Common myeloid progenitor, CD34-positive (primary cell): ENCODE measurements around the gene OGFOD3.

Experiments used
- CTCF ChIA-PET: fragments of 350-600 bp; sonication (Branson Sonifier 250); formaldehyde crosslinking; loops from one replicate; lab custom pipeline; 2021; ENCODE audit warnings: antibody characterized with exemption; lab: Charles Lee
- POLR2A ChIA-PET: fragments of 350-600 bp; sonication (Branson Sonifier 250); formaldehyde crosslinking; loops from one replicate; lab custom pipeline; 2021; ENCODE audit warnings: antibody characterized with exemption; lab: Charles Lee
- DNase-seq, 3 donors: peaks; one replicate each; pipeline versions ENCODE4 v3.0.0 to v3.0.0-alpha.2; 2013
- H3K27ac ChIP-seq, 2 experiments: 1 replicate in 1 of 2; 2 replicates in 1 of 2; pipeline ENCODE4 v1.7.0; 2013; ENCODE audit warnings: inconsistent platforms in 2 of 2, low read length in 2 of 2, mild to moderate bottlenecking in 2 of 2, low read depth in 1 of 2, moderate library complexity in 1 of 2; ENCODE audit not compliant: severe bottlenecking in 2 of 2, insufficient read depth in 1 of 2, poor library complexity in 1 of 2
- H3K27me3 ChIP-seq, 5 experiments: replicated peaks in 2 of 5; 1 replicate in 3 of 5; 2 replicates in 2 of 5; pipeline versions ENCODE4 v1.6.1 to v1.7.0; 2013; ENCODE audit warnings: low read length in 4 of 5, mild to moderate bottlenecking in 2 of 5, moderate library complexity in 2 of 5, inconsistent platforms in 1 of 5; ENCODE audit not compliant: insufficient read depth in 5 of 5, control insufficient read depth in 4 of 5
- H3K36me3 ChIP-seq, 4 experiments: 1 replicate in 2 of 4; 2 replicates in 2 of 4; pipeline versions ENCODE4 v1.6.1 to v1.7.0; 2013; ENCODE audit warnings: low read length in 3 of 4, control low read depth in 1 of 4, mild to moderate bottlenecking in 1 of 4; ENCODE audit not compliant: control insufficient read depth in 4 of 4, insufficient read depth in 4 of 4
- H3K4me1 ChIP-seq, 4 experiments: 1 replicate in 3 of 4; 2 replicates in 1 of 4; pipeline versions ENCODE4 v1.6.1 to v1.7.1; 2013; ENCODE audit warnings: low read length in 3 of 4, mild to moderate bottlenecking in 3 of 4, control low read depth in 1 of 4, inconsistent platforms in 1 of 4, moderate library complexity in 1 of 4; ENCODE audit not compliant: control insufficient read depth in 4 of 4, insufficient read depth in 4 of 4; ENCODE audit errors: control extremely low read depth in 1 of 4
- H3K4me3 ChIP-seq, 7 experiments: 1 replicate in 4 of 7; 2 replicates in 3 of 7; pipeline versions ENCODE4 v1.5.1 to v1.7.0; 2013; ENCODE audit warnings: mild to moderate bottlenecking in 7 of 7, low read length in 6 of 7, moderate library complexity in 6 of 7, inconsistent platforms in 2 of 7, low read depth in 2 of 7, control low read depth in 1 of 7; ENCODE audit not compliant: insufficient read depth in 4 of 7, control insufficient read depth in 1 of 7; ENCODE audit errors: extremely low read depth in 1 of 7
- H3K9me3 ChIP-seq, 5 experiments: 1 replicate in 4 of 5; 2 replicates in 1 of 5; pipeline versions ENCODE4 v1.6.1 to v1.7.1; 2013; ENCODE audit warnings: low read length in 4 of 5, mild to moderate bottlenecking in 2 of 5, inconsistent platforms in 1 of 5, low read depth in 1 of 5, moderate library complexity in 1 of 5; ENCODE audit not compliant: control insufficient read depth in 4 of 5, insufficient read depth in 2 of 5; ENCODE audit errors: control extremely low read depth in 1 of 5
- WGBS: methylation state at CpG from one replicate; pipeline ENCODE4 v1.1.5; 2013; ENCODE audit not compliant: insufficient coverage; 5-methylcytosine and 5-hydroxymethylcytosine counted together

The OGFOD3 gene

DNA sequence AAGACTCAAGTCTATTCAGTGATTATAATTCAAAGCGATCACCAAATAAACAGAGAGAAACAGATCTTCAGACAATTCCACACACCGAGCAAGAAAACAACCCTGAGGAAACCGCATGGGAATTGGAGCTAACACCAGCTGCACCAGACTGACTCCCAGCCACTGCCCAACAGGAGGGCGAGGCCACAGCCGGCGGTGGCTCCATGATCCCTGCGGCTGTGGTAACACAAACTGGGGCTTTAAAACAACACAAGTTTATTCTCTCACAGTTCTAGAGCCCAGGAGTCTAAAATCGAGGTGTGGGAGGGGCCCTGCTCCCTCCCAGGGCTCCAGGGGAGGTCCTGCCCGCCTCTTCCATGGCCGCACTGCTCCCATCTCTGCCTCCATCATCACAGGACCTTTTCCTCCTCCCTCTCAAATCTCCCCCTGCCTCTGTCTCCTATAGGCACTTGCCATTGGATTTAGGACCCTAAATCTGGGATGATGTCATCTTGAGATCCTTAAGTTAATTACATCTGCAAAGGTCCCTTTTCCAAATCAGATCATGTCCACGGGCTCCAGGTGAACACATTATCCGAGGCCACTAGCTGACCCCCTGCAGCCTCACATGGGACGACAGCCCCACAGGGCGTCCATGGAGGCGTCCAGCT lies 10.0 kb downstream of the OGFOD3 start:
- Histone ChIP-seq H3K36me3 (peaks cover 7 to 28% (median 16%) of the 10 kb centered on the region in 4 experiments), H3K27me3 (no peaks in the 10 kb centered on the region), H3K9me3 (no peaks in the 10 kb centered on the region), H3K4me3 (no peak overlapping the region), H3K27ac (no peak overlapping the region), H3K4me1 (peaks cover 0 to 9% (median 7%) of the 10 kb centered on the region in 4 experiments)
- 98% methylated on average over 11 of the region's 15 CpGs for WGBS
- CTCF ChIA-PET = interaction anchor here (1.1 to 1.2 kb wide), 2 partner anchors 9 to 124 kb away, joined by 3 to 4 read pairs; no protein-coding TSS in a partner anchor
- no peak for DNase-seq
- POLR2A ChIA-PET = no interaction called here

- WGBS = 44% methylated on average over 10 of the region's 13 CpGs
- H3K27ac ChIP-seq = peak overlapping the region in 1 of 2 experiments; percentile 25
Measured at GRCh38 chr17:82407255-82407654, 11.1 kb downstream of the OGFOD3 start.

DNA sequence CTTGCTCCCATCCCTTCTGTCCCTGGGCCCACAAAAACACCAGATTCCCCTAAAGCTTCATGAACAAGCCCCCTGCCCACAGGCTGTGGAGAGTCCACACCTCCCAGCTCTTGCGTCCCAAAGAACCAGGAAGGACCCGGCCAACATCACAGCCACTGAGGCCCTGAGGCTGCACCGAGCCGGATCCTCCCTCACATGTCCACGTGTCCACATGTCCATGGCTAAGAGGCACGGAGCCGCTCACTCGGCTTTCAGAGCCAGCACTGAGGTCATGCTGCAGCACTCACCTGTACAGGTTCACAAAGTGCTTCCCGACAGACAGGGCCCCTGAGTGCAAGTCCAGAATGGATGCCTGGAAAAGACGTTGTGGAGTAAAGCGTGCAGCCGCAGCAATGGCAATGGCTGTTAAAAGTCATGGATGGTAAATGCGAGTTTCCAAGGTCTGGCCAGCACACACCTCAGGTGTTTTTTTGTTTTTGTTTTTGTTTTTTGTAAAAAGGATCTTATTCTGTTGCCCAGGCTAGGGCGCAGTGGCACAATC lies 12.2 kb downstream of the OGFOD3 start:
- Histone ChIP-seq H3K4me1 (peaks cover 0 to 16% (median 14%) of the 10 kb centered on the region in 4 experiments), H3K27ac (no peak overlapping the region), H3K9me3 (no peaks in the 10 kb centered on the region), H3K4me3 (no peak overlapping the region), H3K27me3 (no peaks in the 10 kb centered on the region), H3K36me3 (peaks cover 4 to 28% (median 19%) of the 10 kb centered on the region in 4 experiments)
- POLR2A ChIA-PET = no interaction called here
- CTCF ChIA-PET = no interaction called here
- WGBS = 95% methylated on average over 12 of the region's 14 CpGs
- DNase-seq = no peak

More at GRCh38 chr17:82407255-82407654, 11.1 kb downstream of the OGFOD3 start:
- Histone ChIP-seq H3K27me3 (no peaks in the 10 kb centered on the region), H3K9me3 (no peaks in the 10 kb centered on the region), H3K4me3 (no peak overlapping the region), H3K4me1 (peaks cover 0 to 9% (median 7%) of the 10 kb centered on the region in 4 experiments), H3K36me3 (peaks cover 7 to 28% (median 17%) of the 10 kb centered on the region in 4 experiments)
- DNase-seq = peak; percentile 43 to 80 (median 72)
- CTCF ChIA-PET = interaction anchor here (0.6 to 1.2 kb wide), 3 partner anchors 8 to 89 kb away, joined by 3 to 4 read pairs (median 3); no protein-coding TSS in a partner anchor
- POLR2A ChIA-PET = no interaction called here

GRCh38 chr17:82405051-82405450 lies 13.3 kb downstream of the OGFOD3 start:
- no peaks in the 10 kb centered on the region for H3K27me3 ChIP-seq
- ChIA-PET CTCF (no interaction called here), POLR2A (no interaction called here)
- no peak overlapping the region for H3K27ac ChIP-seq
- DNase-seq = no peak
- WGBS = 93% methylated on average over 11 of the region's 14 CpGs
- peaks cover 0 to 26% (median 23%) of the 10 kb centered on the region in 4 experiments for H3K4me1 ChIP-seq
- H3K36me3 ChIP-seq = peaks cover 4 to 28% (median 19%) of the 10 kb centered on the region in 4 experiments
- no peaks in the 10 kb centered on the region for H3K9me3 ChIP-seq
- no peak overlapping the region for H3K4me3 ChIP-seq

GRCh38 chr17:82403662-82404660 lies 14.4 kb downstream of the OGFOD3 start:
- no peak overlapping the region for H3K4me3 ChIP-seq
- H3K9me3 ChIP-seq = no peaks in the 10 kb centered on the region
- WGBS = 97% methylated on average over 55 of the region's 67 CpGs
- ChIA-PET POLR2A (interaction anchor here (0.7 kb wide), 1 partner anchor 324 kb away, joined by 5 read pairs; no protein-coding TSS in a partner anchor), CTCF (interaction anchor here (2.0 kb wide), 1 partner anchor 51 kb away, joined by 6 read pairs; no protein-coding TSS in a partner anchor)
- H3K4me1 ChIP-seq = peaks cover 0 to 37% (median 34%) of the 10 kb centered on the region in 4 experiments
- no peak for DNase-seq
- H3K36me3 ChIP-seq = peaks cover 4 to 30% (median 22%) of the 10 kb centered on the region in 4 experiments
- H3K27ac ChIP-seq = no peak overlapping the region
- no peaks in the 10 kb centered on the region for H3K27me3 ChIP-seq

DNA sequence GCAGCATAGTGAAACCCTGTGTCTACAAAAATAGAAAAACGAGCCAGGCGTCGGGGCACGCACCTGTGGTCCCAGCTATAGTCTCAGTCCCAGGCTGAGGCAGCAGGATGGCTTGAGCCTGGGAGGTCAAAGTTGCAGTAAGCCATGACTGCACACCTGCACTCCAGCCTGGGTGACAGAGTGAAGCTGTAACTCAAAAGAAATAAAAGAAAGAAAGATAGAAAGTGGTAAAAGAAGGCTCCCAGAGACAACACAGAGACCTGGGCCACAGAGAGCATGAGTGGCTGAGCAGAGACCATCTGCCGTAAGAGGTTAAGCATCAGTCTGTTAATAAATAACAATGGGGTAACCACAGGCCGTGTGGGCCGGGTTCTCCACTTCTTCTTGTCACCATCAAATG lies 15.5 kb downstream of the OGFOD3 start:
- Histone ChIP-seq H3K36me3 (peaks cover 4 to 30% (median 19%) of the 10 kb centered on the region in 4 experiments), H3K9me3 (no peaks in the 10 kb centered on the region), H3K27ac (no peak overlapping the region), H3K4me3 (no peak overlapping the region), H3K27me3 (no peaks in the 10 kb centered on the region), H3K4me1 (peaks cover 0 to 37% (median 34%) of the 10 kb centered on the region in 4 experiments)
- ChIA-PET POLR2A (no interaction called here), CTCF (interaction anchor here (1.1 to 2.0 kb wide), 3 partner anchors 11 to 50 kb away, joined by 3 to 6 read pairs (median 4); no protein-coding TSS in a partner anchor)
- WGBS = 95% methylated on average over 4 of the region's 7 CpGs
- no peak for DNase-seq
